Duodenal mucosa (tissue), 2 donors: ENCODE results near the gene SVOPL.

ENCODE experiments used
- H3K27ac ChIP-seq: one replicate; pipeline ENCODE4 v1.7.0; 2013; ENCODE audit warnings: low read depth, low read length
- H3K27me3 ChIP-seq, 2 donors: one replicate each; pipeline ENCODE4 v1.7.0; 2013; ENCODE audit warnings: low read length in 2 of 2, control low read depth in 1 of 2; ENCODE audit not compliant: insufficient read depth in 2 of 2, control insufficient read depth in 1 of 2
- H3K36me3 ChIP-seq, 2 donors: one replicate each; pipeline ENCODE4 v1.7.0; 2013; ENCODE audit warnings: low read length in 2 of 2, control low read depth in 1 of 2; ENCODE audit not compliant: insufficient read depth in 2 of 2, control insufficient read depth in 1 of 2
- H3K4me1 ChIP-seq, 2 donors: one replicate each; pipeline ENCODE4 v1.7.0; 2013; ENCODE audit warnings: low read length in 2 of 2, control low read depth in 1 of 2; ENCODE audit not compliant: insufficient read depth in 2 of 2, control insufficient read depth in 1 of 2
- H3K4me3 ChIP-seq, 2 donors: one replicate each; pipeline ENCODE4 v1.7.0; 2013; ENCODE audit warnings: low read length in 2 of 2, low read depth in 1 of 2
- H3K9ac ChIP-seq, 2 donors: one replicate each; pipeline ENCODE4 v1.7.0; 2013; ENCODE audit warnings: low read length in 2 of 2, low read depth in 1 of 2
- H3K9me3 ChIP-seq, 2 donors: one replicate each; pipeline ENCODE4 v1.7.0; 2013; ENCODE audit warnings: low read length in 2 of 2, control low read depth in 1 of 2; ENCODE audit not compliant: control insufficient read depth in 1 of 2

Gene SVOPL

GRCh38 chr7:138587485-138587884, 113.7 kb downstream of the SVOPL start:
- Histone ChIP-seq H3K9me3 (no peaks in the 10 kb centered on the region), H3K9ac (no peak overlapping the region), H3K36me3 (peaks cover 3 to 29% of the 10 kb centered on the region in 2 donors), H3K4me3 (no peak overlapping the region), H3K27me3 (no peaks in the 10 kb centered on the region), H3K27ac (no peak overlapping the region), H3K4me1 (no peaks in the 10 kb centered on the region)

GRCh38 chr7:138585283-138585993, 115.7 kb downstream of the SVOPL start:
- no peak overlapping the region for H3K4me3 ChIP-seq
- no peaks in the 10 kb centered on the region for H3K9me3 ChIP-seq
- no peak overlapping the region for H3K9ac ChIP-seq
- no peak overlapping the region for H3K27ac ChIP-seq
- no peaks in the 10 kb centered on the region for H3K27me3 ChIP-seq
- H3K4me1 ChIP-seq: no peaks in the 10 kb centered on the region
- H3K36me3 ChIP-seq: peaks cover 6 to 41% of the 10 kb centered on the region in 2 donors

GRCh38 chr7:138584696-138585095, 116.5 kb downstream of the SVOPL start:
- no peak overlapping the region for H3K9ac ChIP-seq
- peaks cover 14 to 41% of the 10 kb centered on the region in 2 donors for H3K36me3 ChIP-seq
- no peaks in the 10 kb centered on the region for H3K9me3 ChIP-seq
- H3K4me1 ChIP-seq: no peaks in the 10 kb centered on the region
- no peak overlapping the region for H3K27ac ChIP-seq
- H3K4me3 ChIP-seq: no peak overlapping the region
- no peaks in the 10 kb centered on the region for H3K27me3 ChIP-seq

- Histone ChIP-seq H3K4me1 (no peaks in the 10 kb centered on the region), H3K9ac (no peak overlapping the region), H3K4me3 (no peak overlapping the region), H3K27ac (no peak overlapping the region), H3K36me3 (peaks cover 18 to 45% of the 10 kb centered on the region in 2 donors), H3K27me3 (no peaks in the 10 kb centered on the region), H3K9me3 (no peaks in the 10 kb centered on the region)
Observed at GRCh38 chr7:138584283-138584682, 116.9 kb downstream of the SVOPL start.

- Histone ChIP-seq H3K9me3 (no peaks in the 10 kb centered on the region), H3K27ac (no peak overlapping the region), H3K27me3 (no peaks in the 10 kb centered on the region), H3K36me3 (peaks cover 18 to 63% of the 10 kb centered on the region in 2 donors), H3K9ac (no peak overlapping the region), H3K4me1 (no peaks in the 10 kb centered on the region), H3K4me3 (no peak overlapping the region)
Observed at GRCh38 chr7:138581065-138581464, 120.1 kb downstream of the SVOPL start.

- Histone ChIP-seq H3K27ac (no peak overlapping the region), H3K27me3 (no peaks in the 10 kb centered on the region), H3K9me3 (no peaks in the 10 kb centered on the region), H3K4me1 (no peaks in the 10 kb centered on the region), H3K36me3 (peaks cover 17 to 54% of the 10 kb centered on the region in 2 donors), H3K9ac (no peak overlapping the region), H3K4me3 (no peak overlapping the region)
Observed at GRCh38 chr7:138579671-138580070, 121.5 kb downstream of the SVOPL start.

- no peak overlapping the region for H3K27ac ChIP-seq
- H3K9me3 ChIP-seq: no peaks in the 10 kb centered on the region
- H3K27me3 ChIP-seq: no peaks in the 10 kb centered on the region
- H3K9ac ChIP-seq: no peak overlapping the region
- H3K4me3 ChIP-seq: no peak overlapping the region
- peaks cover 15 to 51% of the 10 kb centered on the region in 2 donors for H3K36me3 ChIP-seq
- no peaks in the 10 kb centered on the region for H3K4me1 ChIP-seq
Observed at GRCh38 chr7:138579136-138579535, 122.0 kb downstream of the SVOPL start.

- Histone ChIP-seq H3K9ac (no peak overlapping the region), H3K36me3 (peaks cover 17 to 44% of the 10 kb centered on the region in 2 donors), H3K9me3 (no peaks in the 10 kb centered on the region), H3K27me3 (no peaks in the 10 kb centered on the region), H3K4me3 (no peak overlapping the region), H3K4me1 (no peaks in the 10 kb centered on the region), H3K27ac (no peak overlapping the region)
Observed at GRCh38 chr7:138575897-138576428, 125.2 kb downstream of the SVOPL start.

- Histone ChIP-seq H3K27me3 (no peaks in the 10 kb centered on the region), H3K9ac (no peak overlapping the region), H3K27ac (no peak overlapping the region), H3K4me3 (no peak overlapping the region), H3K4me1 (no peaks in the 10 kb centered on the region), H3K36me3 (peaks cover 7 to 52% of the 10 kb centered on the region in 2 donors), H3K9me3 (no peaks in the 10 kb centered on the region)
Observed at GRCh38 chr7:138573741-138574140, 127.4 kb downstream of the SVOPL start.

- Histone ChIP-seq H3K27ac (no peak overlapping the region), H3K9ac (no peak overlapping the region), H3K36me3 (peaks cover 18 to 68% of the 10 kb centered on the region in 2 donors), H3K4me3 (no peak overlapping the region), H3K9me3 (peaks cover 9 to 10% of the 10 kb centered on the region in 2 donors), H3K27me3 (no peaks in the 10 kb centered on the region), H3K4me1 (no peaks in the 10 kb centered on the region)
Observed at GRCh38 chr7:138570715-138571114, 130.4 kb downstream of the SVOPL start.
